HG03103 (cell line): ENCODE results near the gene KCNMA1.

Source experiments
- ATAC-seq: cut with Tn5 transposase; IDR thresholded peaks from one replicate; pipeline ENCODE4 v1.9.1; 2021; ENCODE audit warnings: low read depth; ENCODE audit not compliant: unreplicated experiment

The KCNMA1 gene

DNA sequence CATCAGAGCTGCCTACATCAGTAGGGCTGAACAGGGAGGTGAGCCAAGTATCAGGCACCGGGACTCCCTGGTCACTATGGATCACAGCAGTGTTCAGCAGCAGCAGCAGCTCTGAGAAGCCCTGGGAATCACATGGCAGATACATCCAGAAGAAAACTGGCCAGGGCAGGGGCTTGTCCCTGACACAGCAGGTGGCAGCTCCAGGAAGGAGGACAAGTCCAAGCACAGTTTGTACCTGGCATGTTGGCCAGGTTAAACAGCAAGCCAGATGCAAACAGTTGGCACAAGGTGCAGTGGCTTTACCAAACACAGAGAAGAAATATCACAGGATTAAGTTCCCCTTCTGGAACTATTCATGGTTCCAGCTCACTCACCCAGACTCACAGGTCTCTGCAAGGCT is 139.4 kb downstream of the KCNMA1 start:
- ATAC-seq = no peak

DNA sequence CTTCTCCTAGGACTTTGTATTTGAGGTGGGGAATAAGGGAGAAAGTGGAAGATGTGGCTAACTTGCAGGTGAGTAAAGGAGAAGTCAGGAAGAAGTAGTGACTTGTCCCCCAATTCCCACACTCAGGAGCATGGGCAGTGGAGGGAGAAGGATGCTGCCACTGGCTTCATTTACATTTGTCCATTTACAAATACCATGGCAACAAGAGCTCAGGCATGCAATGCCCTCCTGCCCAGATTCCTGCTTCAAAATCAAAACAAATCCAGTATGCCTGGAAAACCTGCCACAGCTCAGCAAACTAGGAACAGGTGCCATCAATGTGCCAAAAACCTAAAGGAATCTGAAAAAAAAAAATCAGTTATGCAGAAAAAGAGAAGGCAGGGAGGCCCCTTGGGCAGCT is 139.9 kb downstream of the KCNMA1 start:
- no peak for ATAC-seq

DNA sequence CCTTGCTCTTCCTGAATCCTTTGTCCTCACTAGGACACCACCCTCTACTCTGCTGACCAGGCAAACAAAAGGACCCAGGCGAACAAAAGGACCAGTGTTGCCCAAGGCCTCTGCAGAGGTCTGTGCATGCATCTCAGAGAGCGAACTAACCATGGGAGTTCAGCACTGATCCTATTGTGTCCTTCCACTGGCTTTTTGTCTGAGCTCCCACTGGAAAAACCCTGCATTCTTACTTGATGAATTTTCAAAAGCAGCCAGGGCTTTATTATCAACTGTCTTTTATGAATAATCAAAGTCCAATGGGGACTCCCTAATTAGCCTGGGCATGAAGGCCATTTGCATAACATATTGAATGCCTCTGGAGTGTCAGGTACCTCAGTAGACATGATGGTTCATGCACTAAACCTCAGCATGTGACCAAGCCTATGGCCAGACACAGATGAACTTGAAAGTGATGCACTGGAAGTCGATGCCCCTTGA is 140.6 kb downstream of the KCNMA1 start:
- no peak for ATAC-seq

DNA sequence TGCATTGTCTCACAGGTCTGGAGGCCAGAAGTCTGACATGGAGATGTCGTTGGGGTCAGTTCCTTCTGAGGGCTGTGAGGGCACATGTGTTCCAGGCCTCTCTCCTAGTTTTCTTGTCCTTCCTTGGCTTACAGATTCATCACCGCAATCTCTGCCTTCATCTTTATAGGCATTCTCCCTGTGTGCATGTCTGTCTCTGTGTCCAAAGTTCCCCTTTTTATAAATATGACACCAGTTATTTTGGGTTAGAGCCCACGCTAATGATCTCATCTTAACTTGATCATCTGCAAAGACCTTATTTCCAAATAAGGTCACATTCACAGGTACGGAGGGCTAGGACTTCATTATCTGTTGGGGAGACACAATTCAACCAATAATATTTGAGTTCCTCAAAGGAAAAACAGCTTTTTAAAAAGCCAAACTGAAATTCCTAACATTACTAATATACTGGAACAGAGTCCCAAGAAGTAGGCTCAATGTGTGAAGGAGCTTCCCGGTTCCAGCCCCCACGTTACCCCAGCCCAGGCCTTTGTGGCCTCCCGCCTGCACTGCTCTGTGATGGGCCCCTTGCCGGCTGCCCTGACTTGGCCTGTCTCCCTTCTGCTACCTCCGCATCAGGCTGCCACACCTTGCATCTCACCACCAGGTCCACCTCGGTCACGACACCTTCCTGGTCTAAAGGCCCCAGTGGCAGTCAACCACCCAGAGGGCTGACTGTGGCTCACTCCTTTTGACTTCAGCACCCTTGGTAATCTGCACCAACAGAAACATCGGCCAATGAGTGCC is 142.7 kb downstream of the KCNMA1 start:
- ATAC-seq = no peak

DNA sequence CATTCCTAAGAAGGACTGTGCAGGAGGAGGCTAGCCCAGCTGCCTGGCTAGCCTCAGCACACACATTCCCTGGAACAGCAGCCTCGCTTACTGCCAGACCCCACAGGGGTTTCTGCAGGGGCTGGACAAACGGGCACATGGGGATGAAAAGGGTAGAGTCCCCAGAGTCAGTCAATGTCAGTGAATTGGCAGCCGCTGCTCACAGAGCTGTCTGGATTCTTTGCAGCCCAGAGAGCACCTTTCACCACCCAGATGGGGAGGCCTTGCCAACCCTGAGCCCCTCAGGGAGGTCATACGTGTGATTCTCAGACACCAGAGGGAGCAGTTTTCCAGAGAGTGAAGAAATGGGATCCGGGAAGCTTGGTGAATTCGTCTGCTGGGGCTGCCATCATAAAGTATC is 143.3 kb downstream of the KCNMA1 start:
- ATAC-seq = no peak

DNA sequence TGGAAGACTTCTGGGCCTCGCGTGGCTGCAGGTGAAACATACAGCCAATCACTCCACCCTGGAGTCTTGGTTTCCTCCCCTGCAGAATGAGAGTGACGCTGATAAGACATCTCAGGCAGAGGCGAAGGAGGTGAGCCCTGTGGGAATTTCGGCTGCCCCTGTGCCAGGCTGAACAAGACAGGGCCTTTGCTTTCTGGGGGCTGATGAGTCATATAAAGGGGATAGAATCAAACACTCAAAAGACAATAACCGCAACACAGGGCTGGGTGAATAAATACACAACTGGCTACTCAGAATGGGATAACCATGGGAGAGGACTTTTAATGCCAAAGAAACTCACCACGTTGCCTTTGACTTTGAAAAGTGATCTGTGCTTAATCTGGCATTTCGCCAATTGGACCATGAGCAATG is 143.8 kb downstream of the KCNMA1 start:
- no peak for ATAC-seq

DNA sequence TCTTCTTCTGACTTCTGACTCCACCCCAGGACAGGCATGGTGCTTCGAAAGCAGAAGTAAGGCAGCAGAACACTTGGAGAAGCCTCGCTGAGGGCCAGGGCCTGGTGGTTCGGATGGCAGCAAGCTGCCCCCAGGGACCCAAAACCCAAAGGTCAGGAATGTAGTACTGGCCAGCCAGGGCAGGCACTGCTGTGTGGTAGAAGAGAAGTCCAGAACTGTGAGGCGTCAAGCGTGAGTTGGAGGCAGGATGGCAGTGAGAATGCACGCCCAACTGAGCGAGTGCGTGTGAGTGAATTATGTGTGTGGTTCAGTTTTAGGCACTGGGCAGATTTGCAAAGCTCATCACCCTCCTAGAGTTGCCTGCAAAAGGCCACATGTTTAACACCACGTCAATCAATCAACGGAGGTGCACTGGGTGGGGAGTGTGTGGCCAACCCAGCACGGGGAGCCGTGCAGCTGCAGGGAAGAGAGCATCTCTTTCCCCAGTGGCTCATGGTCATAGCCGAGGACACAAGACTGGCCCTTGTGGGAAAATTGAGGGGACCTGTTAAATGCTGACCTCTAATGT is 144.3 kb downstream of the KCNMA1 start:
- ATAC-seq = no peak

DNA sequence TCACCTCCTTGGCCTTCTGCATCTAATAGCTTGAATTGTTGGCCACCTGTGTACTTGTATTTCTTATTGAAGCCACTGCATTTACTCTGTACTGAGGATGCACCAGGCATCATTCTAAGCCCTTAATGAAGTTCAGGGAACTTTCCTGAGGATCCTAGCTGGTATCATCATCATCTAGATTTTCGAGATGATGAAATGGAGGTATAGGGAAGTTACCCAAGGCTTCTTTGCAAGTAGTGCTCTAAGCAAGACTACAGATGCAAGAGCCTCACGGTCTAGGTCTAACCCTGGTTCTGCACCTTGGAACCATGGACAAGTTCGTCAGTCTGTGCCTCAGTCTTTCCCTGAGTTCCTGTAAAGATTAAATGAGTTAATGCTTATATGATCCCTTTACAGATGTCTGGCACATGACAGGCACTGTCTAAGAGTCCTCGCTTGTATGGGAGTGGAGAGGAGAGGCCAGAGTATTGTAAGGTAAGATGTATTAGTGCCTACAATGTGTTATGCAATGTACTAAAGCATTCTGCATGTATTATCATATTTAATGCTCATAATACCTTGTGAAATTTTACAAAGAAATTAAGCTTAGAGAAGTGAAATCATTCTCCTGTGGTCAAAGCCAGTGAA is 145.1 kb downstream of the KCNMA1 start:
- ATAC-seq = no peak

DNA sequence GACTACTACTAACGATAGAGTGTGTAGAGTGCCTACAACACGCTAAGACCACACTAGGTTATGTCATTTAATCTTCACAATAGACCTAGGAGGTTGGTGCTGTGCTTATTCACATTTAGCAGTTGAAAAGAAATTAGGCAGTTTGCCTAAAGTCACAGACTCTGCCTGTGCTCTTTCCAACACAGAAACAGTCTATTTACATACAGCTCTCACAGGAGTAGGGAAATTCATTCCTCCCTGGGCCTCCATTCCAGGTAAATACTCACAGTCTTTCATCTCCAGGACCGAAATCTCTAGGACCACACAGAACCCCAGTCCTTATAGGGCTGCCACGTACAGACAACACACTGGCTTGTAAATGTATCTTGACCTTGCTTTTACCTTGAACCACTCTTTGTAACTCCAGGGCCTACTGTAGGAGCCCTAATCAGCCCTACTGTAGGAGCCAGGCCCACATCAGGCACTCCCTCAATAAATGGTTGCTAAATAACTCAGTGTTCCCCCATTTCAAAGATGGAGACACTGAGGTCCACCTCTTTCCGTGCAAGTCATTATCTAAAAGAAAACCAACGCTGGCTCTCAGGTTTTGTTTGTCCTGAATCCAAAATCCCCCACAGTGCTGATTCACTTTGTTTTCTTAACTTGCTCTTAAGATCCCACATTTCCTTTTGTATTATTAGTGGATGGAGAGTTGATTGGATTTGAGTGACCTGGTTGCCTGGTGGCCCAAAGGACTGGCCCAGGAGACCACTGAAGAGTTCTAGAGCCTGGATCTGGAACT is 146.9 kb downstream of the KCNMA1 start:
- no peak for ATAC-seq

DNA sequence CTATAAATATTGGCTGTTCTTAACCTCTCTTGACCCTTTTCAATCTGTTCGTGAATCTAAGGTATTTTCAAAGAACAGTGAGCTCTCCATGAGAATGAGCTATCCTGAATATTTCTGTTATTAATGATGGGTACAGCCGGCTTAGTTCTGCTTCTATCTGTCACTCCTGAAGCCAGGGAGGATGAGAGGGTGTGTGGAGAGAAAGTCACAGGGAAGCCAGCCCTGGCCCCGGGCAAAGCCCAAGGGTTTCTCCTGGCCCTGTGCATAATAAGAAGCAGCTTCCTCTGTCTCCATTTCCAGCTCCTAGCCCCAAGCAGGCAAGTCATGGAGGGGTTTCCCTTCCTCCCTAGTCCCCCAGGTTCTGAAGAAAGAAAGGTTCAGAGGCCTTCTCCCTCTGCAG is 151.1 kb downstream of the KCNMA1 start:
- ATAC-seq = no peak

DNA sequence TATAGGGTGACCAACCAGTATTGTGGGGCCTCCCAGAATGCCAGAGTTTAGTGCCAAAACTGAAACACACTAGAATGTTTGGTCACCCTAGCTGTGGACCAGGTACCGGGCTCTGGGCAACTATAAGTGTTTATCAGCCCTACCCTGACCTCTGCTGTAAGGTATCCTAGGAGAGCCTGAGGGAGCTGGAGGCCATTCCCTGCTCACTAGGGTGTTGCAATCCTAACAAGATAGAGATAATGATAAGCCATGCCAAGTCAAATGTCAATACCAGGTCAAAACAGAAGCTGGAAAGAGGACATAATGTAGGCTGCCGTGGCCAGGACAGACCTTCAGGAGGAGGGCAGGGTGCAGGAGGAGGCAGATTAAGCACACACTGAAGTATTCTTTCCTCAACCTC is 151.8 kb downstream of the KCNMA1 start:
- no peak for ATAC-seq

DNA sequence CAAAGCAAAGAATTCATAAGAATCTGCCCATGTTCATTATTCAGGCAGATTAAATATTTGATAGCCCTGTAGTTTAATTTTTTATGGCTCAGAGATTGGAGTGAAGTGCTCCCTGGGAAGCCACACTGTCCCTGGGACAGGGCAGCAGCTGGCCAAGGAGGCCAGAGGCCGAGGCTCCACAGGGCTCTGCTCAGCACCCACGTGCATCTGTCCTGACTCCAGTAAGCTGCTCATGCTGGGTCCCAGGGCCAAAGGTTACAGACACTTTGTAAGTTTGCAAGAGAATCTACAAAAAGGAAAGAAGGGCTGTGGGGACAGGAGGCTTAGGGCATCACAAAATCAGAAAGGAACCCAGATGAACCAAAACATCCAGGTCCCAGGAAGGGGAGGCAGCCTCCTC is 155.5 kb downstream of the KCNMA1 start:
- no peak for ATAC-seq

DNA sequence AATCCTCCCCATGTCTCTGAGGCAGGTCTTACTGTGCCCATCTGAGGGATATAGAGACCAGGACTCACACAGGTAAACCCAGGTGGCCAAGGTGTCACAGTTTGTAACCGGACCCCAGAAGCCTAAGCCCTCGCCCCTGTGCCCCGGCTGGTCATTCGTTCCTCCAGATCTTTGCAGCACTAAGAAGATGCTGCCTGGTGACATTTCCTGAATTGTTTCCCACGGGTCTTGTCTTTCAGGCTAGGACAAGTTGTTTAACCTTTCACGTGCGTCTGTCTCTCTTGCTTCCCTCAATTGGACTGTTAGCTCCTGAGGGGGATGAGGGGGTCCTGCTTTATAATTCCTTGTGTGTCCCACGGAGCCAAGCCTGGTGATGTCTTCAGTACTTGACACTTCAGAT is 158.0 kb downstream of the KCNMA1 start:
- ATAC-seq = no peak

DNA sequence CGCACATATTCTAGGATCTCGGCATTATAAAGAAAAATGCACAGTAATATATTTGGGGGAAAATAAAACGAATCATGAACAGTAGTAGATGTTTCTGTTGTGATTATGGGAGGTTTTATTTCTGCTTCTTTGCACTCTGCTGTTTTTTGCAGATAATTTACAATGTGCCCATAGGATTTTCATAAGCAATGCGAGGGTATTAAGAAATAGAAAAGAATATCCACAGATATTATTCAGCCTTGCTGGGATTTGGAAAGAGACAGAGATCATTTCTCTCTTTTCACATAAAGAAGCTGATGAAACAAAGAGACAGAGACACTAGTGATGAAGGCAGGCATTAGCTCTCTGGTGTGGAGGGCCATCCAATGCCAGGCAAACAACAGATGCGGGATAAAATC is 158.6 kb downstream of the KCNMA1 start:
- ATAC-seq = no peak

DNA sequence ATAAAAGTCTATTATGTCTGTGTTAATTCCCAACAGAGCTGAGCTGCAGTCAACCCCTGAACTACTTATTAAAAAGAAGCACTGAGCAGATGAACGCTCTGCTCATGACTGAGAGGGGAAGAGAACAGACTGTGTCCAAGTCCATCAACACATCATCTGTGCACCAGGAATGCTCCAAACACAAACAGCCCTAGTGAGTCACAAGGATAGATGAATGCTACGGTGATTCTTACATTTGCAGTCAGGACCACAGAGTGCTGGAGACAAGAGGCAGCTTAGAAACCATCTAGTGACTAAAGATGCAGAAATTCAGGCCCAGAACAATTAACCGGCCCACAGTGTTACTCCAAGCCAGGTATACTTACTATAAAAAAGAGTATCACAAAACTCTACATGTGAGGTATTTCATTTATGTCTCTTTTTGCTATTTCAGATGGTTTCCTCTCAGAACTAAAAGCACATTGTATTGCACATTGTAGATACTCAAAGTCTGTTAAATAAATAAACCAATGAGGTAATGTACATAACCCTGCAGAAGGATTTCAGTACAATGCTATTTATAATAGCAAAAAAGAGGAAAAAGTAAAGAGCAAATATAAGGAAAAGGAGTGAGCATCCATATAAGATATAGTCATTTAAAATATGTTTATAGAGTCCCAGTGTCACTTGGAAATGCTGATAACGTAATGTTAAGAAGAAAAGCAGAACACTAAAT is 159.2 kb downstream of the KCNMA1 start:
- no peak for ATAC-seq

DNA sequence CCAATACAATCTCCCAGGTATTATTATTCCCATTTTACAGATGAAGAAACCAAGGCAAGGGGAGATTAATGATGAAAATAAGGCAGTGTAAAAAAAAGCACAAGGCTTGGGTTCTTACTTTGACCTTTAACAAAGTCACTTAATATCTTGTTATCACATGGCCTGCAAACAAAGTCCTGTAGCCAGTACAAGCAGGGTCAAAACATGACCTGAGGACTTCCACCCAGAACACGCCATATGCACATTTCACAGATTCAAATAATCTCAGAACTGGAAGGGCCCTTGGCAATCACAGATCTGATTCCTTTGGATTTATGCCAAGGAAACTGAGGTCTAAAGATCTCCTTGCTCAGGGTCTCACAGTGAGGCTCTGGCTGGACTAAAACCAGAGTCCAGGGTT is 162.1 kb downstream of the KCNMA1 start:
- no peak for ATAC-seq

DNA sequence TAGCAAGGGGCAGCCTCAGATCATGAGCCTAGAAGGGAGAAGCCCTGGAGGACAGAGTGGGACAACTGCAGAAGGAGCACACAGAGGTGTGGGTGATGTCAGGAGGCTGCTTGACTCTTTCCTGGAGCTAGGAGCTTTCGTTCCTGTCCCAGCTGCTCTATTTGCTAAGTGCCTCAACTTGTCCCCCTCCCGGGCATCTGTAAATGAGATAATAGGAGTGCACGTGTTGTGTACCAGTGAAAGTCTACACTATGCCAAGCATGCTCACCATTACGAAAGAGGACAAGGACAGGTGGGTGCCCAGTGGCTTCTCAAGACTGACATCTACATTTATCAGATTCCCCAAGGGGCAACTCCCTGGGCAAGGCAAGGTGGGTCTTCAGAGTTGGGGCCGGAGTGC is 162.7 kb downstream of the KCNMA1 start:
- ATAC-seq = no peak

DNA sequence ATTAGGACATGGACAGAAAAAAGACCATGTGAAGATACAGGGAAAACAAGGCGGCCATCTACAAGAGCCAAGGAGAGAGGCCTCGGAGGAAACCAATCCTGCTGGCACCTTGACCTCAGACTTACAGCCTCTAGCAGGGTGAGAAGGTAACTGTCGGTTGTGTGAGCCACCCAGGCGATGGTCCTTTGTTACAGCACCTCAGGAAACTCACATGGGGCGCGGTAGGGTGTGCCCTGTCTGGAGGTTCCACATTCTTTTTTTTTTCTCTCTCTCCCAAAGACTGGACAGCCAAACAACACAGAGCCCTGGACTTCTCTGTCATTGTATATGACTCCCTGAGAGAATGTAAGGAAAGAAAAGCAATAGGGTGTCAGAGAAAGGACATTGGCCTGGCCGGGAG is 163.2 kb downstream of the KCNMA1 start:
- ATAC-seq = no peak

DNA sequence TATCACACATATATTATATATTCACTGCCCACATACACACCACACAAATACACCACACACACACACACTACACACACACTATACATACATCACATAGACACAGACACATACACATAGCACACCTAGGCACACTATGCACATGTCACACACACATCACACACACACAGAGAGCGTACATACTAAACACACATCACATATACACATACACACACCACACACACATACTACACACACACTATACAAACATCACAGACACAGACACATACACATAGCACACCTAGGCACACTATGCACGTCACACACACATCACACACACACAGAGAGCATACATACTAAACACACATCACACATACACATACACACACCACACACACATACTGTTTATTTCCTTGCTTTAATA is 165.5 kb downstream of the KCNMA1 start:
- ATAC-seq = no peak

DNA sequence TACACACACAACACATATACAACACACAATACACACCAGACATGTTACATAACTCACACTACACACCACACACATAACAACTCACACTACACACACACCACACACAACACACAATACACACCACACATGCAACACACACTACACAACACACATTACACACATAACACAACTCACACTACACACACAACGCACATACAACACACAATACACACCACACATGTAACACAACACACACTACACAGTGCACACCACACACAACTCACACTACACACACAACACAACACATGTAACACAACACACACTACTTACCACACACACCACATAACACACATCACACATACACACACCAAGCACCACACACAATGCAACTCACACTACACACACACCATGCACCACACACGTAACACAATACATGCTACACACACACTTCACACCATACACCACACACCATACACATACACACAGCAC is 166.5 kb downstream of the KCNMA1 start:
- no peak for ATAC-seq
